Thyroid gland (tissue), 4 donors: ENCODE data around the gene ERVFRD-1.

Source experiments
- CTCF ChIP-seq, 6 experiments: fragments of 200-600 bp in 3 of 6; fragments of 450-650 bp in 3 of 6; sonication (generic) in 3 of 6; IDR thresholded peaks; one replicate each; pipeline ENCODE4 v1.5.1; 2016 to 2019; ENCODE audit warnings: antibody characterized with exemption in 6 of 6, mild to moderate bottlenecking in 2 of 6, inconsistent platforms in 1 of 6, moderate library complexity in 1 of 6
- POLR2A ChIP-seq, 2 donors: fragments of 450-650 bp; IDR thresholded peaks; one replicate each; pipeline ENCODE4 v1.6.1; 2017; ENCODE audit warnings: antibody characterized with exemption in 2 of 2, mild to moderate bottlenecking in 2 of 2, moderate library complexity in 1 of 2

- TF ChIP-seq CTCF (IDR thresholded peaks at IDR 0.05) (no peak), POLR2A (IDR thresholded peaks at IDR 0.05) (no peak)
Observed at GRCh38 chr6:11130605-11131004, 19.1 kb upstream of the ERVFRD-1 start.
